Endometrium (tissue), 2 donors: ENCODE results near the gene RFX5.
"Not testable (repeated sequence)": the region's sequence is repeated elsewhere in the genome, so short reads cannot be mapped to it uniquely, and the experiment has no call there.

ENCODE experiments used
- FAIRE-seq: peaks from 2 replicates; lab custom pipeline; 2012; peaks lifted over from hg19 to GRCh38; lab: Jason Lieb, UNC
- donor health status: control.
- donor health status: control.

The RFX5 gene

DNA sequence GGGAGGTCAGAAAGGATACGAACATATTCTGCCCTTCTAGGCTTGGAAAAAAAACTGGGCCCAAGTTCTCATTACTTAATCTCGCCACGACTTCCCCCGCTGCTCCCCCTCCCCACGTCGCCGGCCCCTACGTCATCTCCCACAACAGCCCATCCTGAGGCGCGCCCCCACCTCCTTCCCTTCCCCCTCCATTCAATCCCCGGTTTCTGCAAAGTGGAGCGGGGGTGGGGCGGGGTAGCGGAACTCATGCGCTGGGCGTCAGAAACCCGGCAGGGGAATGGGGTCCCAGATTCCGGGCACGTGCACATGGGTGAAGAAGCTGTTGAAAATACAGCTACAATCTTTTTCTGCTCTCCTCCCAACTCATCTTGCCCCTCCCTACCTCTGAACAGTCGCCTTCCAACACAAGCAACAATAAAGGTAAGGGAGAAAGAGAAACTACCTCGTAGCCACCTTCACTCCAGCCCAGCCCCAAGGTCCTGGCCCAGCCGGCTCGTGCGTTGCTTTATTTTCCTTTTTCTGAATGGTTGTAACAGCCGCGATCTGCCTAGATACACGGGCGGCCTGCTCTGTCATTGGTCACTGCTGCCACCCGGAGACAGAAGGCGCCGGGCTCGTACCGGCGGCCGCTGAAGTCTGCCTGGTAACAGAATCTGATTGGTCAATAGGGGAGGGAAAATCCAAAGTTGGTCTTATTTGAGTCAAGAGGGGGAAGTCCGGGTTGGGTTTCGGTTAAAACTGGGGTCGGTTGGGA lies at the start of gene RFX5:
Gene RFX5, minus strand, starts transcription at position 484 of the 754 bp plus-strand sequence. CDS start 932 bp downstream, outside the sequence.
- FAIRE-seq = peak; percentile 98

DNA sequence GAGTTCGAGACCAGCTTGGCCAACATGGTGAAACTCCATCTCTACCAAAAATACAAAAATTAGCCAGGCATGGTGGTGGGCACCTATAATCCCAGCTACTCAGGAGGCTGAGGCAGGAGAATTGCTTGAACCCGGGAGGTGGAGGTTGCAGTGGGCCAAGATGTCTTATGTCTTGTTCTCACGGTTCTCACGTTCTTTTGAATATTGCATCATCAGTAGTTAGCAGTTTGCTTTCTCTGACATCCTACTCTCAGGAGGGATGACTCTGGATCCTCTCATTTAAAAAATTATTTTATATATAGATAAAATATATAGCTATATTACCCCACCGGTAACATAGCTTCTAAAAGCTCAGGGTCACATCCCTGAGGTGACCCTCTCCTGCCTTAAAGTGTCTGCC lies 49.2 kb upstream of the RFX5 start:
- not testable (repeated sequence) for FAIRE-seq

DNA sequence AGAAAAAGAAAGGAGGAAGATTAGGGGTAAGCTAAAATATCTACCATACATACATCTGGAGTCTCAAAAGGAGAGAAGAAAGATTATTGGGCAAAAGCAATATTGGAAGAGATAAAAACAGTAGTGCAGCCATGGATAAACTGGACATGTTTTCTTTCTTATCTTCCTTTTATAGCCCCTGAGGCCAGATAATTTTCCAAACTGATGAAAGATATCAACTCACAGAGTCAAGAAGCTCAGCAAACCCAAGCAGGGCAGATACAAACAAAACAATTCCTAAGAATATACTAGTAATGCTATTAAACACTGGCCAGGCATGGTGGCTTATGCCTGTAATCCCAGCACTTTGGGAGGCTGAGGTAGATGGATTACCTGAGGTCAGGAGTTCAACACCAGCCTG lies 46.5 kb upstream of the RFX5 start:
- no peak for FAIRE-seq

DNA sequence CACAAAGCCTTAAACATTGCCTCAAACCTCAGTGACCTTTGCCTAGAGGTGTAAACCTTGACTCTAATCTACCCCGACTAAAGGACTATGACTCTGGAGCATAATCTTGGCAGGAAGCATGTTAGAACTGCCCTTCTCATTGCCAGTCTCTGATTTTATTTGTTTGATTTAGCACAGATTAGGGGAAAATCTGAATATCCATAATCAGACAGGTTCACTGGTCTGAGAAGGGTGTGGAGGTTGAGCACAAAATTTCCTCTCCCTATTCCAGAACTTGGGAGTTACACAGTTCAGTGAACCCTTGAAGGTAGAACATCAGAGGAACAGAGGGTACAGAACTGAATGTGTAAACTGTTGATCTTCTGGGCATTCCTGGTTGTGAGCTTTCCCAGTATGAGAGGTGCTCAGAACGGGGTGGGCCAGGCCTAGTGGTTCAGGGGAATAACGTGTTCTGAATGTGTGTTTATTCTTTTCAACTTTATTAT lies 44.1 kb upstream of the RFX5 start:
- FAIRE-seq = no peak

DNA sequence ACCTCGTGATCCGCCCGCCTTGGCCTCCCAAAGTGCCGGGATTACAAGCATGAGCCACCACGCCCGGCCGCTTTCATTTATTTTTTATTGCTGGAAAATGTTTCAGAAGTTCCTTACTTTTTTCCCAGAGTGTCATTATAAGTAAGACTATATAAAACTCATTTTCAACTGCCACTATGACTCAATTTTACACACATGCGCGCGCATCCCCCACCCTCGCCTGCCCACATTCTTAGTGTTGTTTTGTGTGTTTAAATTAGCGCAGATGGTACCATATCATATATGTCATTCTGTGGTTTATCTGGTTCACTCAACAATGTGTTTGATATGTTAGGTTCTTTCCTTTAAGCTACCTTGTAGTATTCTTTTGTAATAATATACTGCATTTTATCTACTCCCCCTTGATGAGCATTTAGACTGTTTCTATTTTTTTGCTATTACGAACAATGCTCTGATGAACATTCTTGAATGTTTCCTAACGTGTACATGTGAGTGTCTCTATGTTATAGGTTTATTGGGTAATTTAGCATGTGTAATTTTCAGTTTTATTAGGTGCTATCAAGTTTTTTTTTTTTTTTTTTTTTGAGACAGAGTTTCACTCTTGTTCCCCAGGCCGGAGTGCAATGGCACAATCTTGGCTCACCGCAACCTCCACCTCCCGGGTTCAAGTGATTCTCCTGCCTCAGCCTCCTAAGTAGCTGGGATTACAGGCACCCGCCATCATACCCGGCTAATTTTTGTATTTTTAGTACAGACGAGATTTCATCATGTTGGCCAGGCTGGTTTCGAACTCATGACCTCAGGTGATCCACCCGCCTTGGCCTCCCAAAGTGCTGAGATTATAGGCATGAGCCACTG lies 43.4 kb upstream of the RFX5 start:
- FAIRE-seq = not testable (repeated sequence)

DNA sequence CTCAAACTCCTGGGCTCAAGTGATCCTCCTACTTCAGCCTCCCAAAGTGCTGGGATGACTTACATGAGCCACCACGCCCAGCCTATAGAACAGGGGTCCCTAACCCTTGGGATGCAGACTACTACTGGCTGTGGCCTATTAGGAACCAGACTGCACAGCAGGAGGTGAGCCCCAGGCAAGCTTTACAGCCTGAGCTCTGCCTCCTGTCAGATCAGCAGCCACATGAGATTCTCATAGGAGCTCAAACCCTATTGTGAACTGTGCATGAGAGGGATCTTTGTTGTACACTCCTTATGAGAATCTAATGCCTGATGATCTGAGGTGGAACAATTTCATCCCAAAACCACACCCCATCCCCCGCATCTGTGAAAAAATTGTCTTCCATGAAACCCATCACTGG lies 39.0 kb upstream of the RFX5 start:
- FAIRE-seq = no peak

DNA sequence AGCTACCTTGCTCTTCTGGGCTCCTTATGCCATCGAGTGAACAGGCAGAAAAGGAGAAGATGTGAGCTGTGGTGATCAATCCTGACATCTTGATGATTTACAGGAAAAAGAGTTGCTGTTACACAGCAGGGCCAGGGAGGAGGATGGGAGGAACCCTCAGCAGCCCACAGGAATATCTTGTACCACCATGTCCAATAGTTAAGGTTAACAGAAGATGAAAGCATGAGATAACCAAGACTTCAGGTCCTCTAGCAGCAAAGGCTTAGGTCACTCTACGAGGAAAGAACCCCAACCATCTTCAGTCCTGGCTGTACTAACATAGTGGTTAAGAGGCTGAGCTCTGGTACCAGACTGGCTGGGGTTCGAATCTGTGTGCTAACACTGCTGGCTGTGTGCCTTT lies 37.5 kb upstream of the RFX5 start:
- no peak for FAIRE-seq

DNA sequence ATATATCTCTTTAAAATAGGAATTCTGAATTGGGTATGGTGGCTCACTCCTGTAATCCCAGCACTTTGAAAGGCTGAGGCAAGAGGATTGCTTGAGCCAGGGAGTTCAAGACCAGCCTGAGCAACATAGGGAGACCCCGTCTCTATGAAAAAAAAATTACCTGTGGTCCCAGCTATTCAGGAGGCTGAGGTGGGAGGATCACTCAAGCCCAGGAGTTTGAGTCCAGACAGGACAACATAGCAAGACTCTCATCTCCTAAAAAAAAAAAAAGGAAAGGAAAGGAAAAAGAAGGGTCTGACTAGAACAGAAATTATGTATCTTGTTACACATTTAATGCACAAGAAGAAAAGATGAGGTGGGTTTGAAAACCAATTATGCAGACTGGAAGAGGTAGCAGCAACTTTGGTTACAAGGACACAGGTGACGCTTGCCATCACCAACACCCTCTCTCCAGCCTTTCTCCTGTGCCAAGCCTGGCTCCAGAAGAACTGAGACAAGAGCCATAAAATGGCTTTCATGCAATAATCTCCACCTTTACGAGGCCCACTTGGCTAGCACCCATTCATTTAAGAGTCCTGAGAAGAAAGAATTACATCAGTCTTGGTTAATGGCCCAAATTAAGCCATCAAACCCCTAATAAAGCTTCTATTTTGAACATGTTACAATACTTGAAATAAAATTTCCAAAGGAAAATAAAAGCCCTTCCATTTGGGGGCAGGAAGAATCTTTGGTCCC lies 30.3 kb upstream of the RFX5 start:
- no peak for FAIRE-seq

DNA sequence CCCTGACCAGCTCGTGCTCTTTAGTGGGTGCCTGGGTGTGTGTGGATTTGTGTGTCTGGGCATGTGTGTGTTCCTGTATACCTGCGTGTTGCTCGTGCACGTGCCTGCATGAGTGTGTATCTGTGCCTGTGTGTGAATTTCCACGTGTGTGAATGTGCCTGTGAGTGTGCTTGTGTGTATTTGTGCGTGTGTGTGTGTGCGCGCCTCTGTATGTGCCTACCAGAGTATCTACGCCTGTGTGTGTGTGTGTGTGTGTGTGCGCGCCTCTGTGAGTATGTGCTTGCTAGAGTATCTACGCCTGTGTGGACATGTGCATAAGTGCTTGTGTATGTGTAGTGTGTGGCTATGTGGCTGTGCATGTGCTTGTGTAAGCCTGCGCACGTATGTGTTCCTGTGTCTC lies 26.1 kb upstream of the RFX5 start:
- FAIRE-seq = no peak

DNA sequence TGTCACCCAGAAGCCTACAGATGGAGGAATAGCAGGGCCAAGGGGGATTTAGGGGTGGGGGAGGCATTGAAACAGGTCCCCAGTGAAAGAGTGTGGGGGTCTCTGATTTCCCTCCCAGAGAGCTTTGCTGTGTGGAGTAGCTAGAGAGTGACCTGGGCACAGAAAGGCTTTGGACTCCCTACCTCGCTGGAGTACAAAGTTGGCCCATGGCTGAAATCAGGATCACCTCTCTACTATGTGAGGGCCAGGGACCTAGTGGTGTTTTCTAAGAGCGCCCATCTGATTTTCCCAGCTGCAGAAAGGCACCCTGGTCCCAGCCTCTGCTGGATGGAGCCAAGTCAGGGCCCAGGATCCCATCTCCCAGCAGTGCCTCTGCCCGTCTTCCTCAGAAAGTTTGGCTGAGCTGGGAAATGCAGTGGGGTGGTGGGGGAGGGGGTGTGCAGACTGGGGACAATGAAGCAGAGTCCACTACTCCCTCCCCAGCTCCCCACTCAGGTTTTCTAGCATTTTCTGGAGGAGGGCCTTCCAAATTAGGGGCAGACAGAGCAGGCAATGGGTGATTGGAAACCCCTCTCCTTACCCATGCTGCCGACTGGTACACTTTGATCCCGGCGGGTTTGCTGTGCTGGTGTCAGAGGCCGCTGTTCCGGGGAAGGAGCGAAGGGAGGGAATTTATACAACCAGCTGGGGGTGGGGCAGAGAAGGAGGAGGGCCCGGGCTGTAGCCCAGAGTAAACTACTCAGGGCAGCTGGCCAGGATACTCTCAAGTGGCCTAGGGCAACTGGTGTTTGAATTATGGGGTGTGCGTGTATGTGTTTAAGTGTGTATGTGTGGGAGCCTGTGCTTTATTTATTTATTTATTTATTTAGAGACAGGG lies 25.2 kb upstream of the RFX5 start, which contains the start of gene SELENBP1:
Gene SELENBP1, minus strand, starts transcription at position 648 of the 877 bp plus-strand sequence. Its CDS starts 64 bp downstream, at position 584.
- FAIRE-seq = peak; percentile 12

DNA sequence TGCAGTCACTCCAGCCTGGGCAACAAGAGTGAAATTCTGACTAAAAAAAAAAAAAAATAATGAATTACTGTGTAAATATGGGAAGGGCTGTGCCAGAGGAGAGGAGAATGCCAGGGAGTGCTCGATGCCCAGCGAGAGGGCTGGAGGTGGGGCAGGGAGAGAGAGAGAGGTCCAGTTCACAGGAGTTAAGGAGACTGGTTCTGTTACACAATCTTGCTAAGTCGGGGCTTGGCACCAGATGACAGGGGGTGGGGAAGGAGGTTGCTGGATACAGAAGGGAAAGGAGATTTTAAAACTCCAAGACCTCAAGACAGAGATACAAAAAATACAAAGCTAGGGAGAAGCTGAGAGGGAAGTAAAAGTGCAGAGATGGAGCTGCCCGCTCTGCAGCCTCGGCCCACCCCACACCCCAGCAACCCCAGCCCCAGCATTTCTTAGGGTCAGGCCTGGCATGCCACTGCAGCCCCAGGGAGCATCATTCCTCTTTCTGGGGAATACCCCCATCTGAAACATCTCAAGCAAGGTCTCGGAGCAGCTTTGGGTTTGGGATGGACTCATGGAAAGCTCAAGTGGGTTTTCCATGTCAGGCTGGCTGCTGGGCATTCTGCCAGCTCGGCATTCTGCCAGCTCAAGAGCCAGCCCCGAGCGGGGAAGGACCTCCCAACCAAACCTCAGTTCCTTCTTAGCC lies 24.5 kb upstream of the RFX5 start:
- no peak for FAIRE-seq

DNA sequence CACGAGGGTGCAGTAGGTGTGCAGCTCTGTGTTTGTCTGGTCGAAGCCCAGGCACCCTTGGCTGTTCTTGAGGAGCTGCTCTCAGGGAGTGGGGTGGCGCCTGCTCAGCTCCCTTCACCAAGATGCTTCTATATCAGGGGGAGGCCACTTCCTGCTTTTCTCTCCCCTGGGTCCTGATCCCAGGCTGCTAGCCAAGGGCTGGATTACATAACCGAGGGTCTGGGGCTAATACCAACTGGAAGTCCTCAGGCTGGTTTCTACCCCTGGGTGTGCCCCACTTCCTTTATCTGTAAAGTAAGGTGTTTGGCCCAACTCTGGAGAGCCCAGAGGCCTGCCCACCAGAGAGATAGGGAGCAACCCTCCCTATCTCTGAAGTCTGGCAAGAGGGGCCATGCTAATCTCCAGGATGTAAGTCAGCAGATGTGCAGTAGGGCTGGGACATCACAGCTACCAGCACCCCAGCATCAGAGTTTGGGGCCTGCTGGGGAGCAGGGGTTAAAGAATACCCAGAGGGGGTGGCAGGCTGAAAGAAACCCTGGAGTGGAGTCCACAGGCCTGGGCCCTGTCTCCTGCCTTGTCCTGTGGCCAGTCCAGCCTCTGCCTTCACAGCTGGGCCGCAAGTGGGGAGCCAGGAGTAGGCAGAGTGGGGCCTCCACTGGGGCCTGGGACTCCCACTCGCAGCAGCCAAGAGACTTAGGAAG lies 23.3 kb upstream of the RFX5 start:
- no peak for FAIRE-seq

DNA sequence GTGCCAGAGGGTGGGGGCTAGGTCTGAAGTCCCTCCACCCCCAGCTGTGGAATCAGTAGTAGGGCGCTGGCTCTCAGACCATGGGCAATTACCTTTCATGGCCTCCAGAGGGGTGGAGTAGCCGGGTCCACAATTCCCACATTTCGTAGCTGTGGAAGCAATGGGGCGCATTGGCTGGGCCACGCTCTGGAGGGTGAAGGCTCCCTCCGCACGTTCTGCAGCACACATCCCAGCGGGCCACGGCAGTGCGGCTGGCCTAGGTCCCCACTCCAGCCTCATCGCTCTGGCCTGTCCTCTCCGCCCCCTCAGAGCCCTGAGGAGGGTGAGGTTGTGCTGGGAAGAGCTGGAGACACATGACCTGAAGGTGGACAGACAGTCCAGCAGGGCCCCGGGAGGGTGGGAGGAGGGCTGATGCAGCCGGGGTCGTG lies 22.6 kb upstream of the RFX5 start:
- FAIRE-seq = no peak

DNA sequence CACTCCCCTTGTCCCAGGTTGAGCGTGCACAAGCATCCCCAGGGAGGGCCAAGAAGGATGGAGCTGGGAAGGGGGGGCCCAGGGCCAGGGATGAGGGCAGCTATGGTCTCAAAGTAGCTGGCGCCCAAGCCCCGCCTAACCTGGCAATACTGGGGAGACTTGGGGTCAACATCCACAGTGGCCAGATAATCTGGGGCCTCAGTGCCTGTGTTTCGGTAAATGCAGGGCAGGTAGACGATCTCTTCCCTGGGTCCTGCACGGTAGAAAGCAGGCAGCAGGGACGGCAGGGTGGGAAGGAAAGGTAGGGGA lies 22.2 kb upstream of the RFX5 start:
- no peak for FAIRE-seq

DNA sequence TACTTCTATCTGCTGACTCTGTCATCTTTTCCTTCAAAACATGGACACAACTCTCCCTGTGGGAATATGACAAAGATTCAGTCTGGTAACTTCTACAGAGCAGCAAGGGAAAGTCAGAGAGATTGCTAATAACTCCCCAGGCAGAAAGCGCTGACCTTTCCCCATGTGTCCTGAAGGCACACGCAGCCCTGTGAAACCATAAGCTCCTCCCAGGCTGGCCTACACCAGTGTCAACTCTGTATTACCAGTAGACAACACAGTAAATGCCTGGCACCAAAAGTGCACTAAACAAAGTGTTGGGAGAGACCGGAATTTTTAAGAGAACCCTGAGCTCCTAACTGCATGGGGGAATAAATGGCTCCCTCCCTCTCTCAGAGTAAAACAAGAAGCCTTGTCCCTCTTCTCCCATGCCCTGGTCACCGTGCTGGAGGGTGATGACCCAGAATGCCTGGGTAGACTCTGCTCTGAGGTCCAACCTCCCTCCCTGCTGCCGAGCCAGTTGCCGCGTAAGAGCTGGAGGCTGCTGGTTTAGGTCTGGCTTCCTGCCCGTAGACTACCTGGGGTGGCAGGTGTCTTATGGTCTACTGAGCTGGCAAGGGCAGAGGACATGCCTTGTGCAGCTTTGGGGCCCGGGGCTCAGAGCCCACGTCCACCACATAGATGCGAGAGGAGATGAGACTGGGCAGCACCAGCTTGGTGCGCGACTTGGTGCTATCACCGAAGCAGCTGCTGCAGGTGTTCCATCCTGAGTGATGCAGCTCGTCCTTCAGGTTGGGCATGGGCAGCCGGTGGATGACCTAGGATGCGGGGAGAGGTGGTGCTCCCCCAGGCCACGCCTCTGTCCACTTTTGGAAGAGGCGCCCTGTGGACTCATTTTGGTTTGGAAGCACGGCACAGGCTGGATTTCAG lies 21.6 kb upstream of the RFX5 start:
- FAIRE-seq = no peak

DNA sequence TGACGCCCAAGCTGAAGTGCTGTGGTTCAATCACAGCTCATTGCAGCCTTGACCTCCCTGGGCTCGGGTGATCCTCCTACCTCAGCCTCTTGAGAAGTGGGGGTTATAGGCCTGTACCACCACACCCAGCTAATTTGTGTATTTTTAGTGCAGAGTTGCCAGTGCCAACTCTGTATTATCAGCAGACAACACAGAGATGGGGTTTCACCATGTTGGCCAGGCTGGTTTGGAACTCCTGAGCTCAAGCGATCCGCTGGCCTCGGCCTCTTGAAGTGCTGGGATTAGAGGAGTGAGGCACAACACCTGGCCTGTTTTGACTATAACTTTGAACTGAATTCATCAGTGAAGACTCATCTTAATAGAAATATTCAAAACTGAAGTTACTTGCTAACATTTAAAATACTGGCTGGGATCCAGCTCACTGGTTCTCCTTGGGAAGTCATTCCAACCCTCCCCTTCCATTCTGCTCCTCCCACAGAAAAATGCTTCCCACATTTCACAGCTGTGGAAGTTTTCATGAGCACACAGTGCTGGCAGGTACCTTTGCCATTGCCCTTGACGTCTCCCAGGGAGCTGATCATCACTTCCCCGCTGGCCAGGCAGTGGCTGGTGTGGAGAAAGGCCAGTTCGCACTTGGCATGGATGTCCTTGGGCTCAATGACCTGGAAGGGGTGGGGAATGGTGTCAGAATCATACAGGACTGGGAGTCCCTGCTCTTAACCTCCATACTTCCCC lies 20.8 kb upstream of the RFX5 start:
- FAIRE-seq = no peak

DNA sequence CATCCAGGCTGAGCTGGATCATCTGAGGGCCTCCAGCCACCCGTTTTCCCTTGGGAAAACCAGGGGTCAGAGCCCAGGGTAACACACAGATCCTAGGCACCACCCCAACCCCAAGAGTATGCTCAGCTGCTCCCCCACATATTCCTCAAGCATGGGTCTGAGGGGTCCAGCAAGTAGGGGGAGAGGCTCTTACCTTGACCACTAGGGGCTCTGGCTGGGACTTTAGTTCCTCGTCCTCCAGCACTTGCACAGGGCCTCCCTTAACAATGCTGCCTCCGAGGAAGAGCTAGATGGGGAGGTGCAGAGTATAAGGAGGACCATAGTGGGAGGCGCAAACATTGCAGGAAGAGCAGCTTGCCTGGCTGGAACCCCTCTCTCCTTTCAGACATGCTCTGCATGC lies 17.9 kb upstream of the RFX5 start:
- no peak for FAIRE-seq
